Measurements from ENCODE around the gene TMEM255A. TPM values are rescaled to one million over a fixed set of nuclear protein-coding genes. Genes with fewer than 3 reads are reported as not detected.

The TMEM255A gene
- total RNA-seq, 1 experiment from 2014 or later: not detected

GRCh38 chrX:120213438-120214265 lies 97.6 kb downstream of the TMEM255A start:
- intact Hi-C loops (cut with micrococcal nuclease): loop anchor here (1.0 kb wide), 1 partner anchor 76 kb away; no protein-coding TSS in a partner anchor
- H3K79me2 ChIP-seq (ENCODE audit: low read length): no peaks in the 10 kb centered on the region

More at GRCh38 chrX:120213438-120214265, 97.6 kb downstream of the TMEM255A start:
- Histone ChIP-seq H3K4me3 (ENCODE audit: low read length) (no peak overlapping the region), H3F3A (ENCODE audit: low read length, unreplicated experiment) (no peaks in the 10 kb centered on the region), H2AFZ (ENCODE audit: low read length) (no peak overlapping the region), H3K4me2 (ENCODE audit: low read length) (no peak overlapping the region), H3K4me1 (ENCODE audit: insufficient read depth, low read length) (no peaks in the 10 kb centered on the region), H4K20me1 (ENCODE audit: low read length) (no peaks in the 10 kb centered on the region), H3K27ac (ENCODE audit: low read length) (no peak overlapping the region), H3K9me3 (ENCODE audit: low read length) (no peaks in the 10 kb centered on the region), H3K36me3 (ENCODE audit: low read depth, low read length) (no peaks in the 10 kb centered on the region), H3K27me3 (ENCODE audit: low read length) (no peaks in the 10 kb centered on the region), H3K9me2 (replicated peaks; ENCODE audit: low read length) (no peaks in the 10 kb centered on the region), H3K9ac (ENCODE audit: low read length) (no peak overlapping the region)
- ChIA-PET POLR2A (ENCODE audit: unreplicated experiment) (no interaction called here), CTCF (interaction anchor here (0.5 to 0.8 kb wide), 3 partner anchors 31 to 213 kb away, joined by 3 read pairs; no protein-coding TSS in a partner anchor)
- ATAC-seq: peak; percentile 86
- DNase-seq: peak; percentile 77
- BruUV-seq (replicated peaks): no TSS peak
- TF ChIP-seq EZH2 (IDR thresholded peaks at IDR 0.05; ENCODE audit: low read length, unreplicated experiment) (no peak), CTCF (conservative IDR thresholded peaks at IDR 0.05; ENCODE audit: low read depth, low read length) (peak; percentile 82)

Other genes with a start within 250 kb of the TMEM255A start
- gene RHOXF2B, start 233.8 kb downstream of the TMEM255A start, total RNA-seq (2014; rRNA removed): not detected in 2 replicates
- not detected in 2 replicates for gene RHOXF1, start 195.5 kb downstream of the TMEM255A start, total RNA-seq (2014; rRNA removed)
- gene RHOXF2, start 152.8 kb downstream of the TMEM255A start, total RNA-seq (2014; rRNA removed): not detected in 2 replicates
- gene ZBTB33, start 60.6 kb downstream of the TMEM255A start, total RNA-seq (2014; rRNA removed): 12.1 and 14.3 TPM in 2 replicates
- not detected in 2 replicates for gene ATP1B4, start 50.6 kb upstream of the TMEM255A start, total RNA-seq (2014; rRNA removed)
- gene LAMP2, start 157.8 kb upstream of the TMEM255A start, total RNA-seq (2014; rRNA removed): 51.5 and 53.8 TPM in 2 replicates
- 38.1 and 47.6 TPM in 2 replicates for gene CUL4B, start 249.5 kb upstream of the TMEM255A start, total RNA-seq (2014; rRNA removed)